Lower leg skin (tissue), 3 donors: ENCODE data around the gene TMEM87B.

ENCODE experiments used
- CTCF ChIP-seq, 3 donors: fragments of 450-650 bp; IDR thresholded peaks; one replicate each; pipeline ENCODE4 v1.5.1; 2016; ENCODE audit warnings: antibody characterized with exemption in 3 of 3, mild to moderate bottlenecking in 3 of 3, moderate library complexity in 2 of 3
- POLR2A ChIP-seq, 2 donors: fragments of 450-650 bp; IDR thresholded peaks; one replicate each; pipeline ENCODE4 v1.6.1; 2016 to 2017; ENCODE audit warnings: antibody characterized with exemption in 2 of 2, mild to moderate bottlenecking in 1 of 2, moderate library complexity in 1 of 2

GRCh38 chr2:112134120-112134519, 79.1 kb downstream of the TMEM87B start:
- TF ChIP-seq CTCF (IDR thresholded peaks at IDR 0.05) (no peak), POLR2A (IDR thresholded peaks at IDR 0.05) (no peak)
